LNCaP clone FGC (cell line): ENCODE data around the gene TNFAIP8.

Source experiments
- DNase-seq: peaks from one replicate; pipeline ENCODE4 v3.0.0-alpha.2; 2011; ENCODE audit warnings: low read depth
- H3K4me3 ChIP-seq: 2 replicates; pipeline ENCODE4 v1.5.1; 2011; ENCODE audit warnings: mild to moderate bottlenecking, low read depth, low read length, control low read depth
- TF ChIP-seq, protein P1 (sequence below): IDR thresholded peaks from 2 replicates; pipeline ENCODE4 v1.5.1; 2012; ENCODE audit warnings: mild to moderate bottlenecking; ENCODE audit not compliant: control insufficient read depth, insufficient read depth; ENCODE audit errors: extremely low read depth

The TNFAIP8 gene

GRCh38 chr5:119355685-119356611 lies at the start of gene TNFAIP8:
TSS of gene TNFAIP8 (plus strand) at chr5:119356019. CDS start at chr5:119356091, 72 bp downstream.
- H3K4me3 ChIP-seq = no peak within 1 kb of the TSS
- no peak for DNase-seq
- TF ChIP-seq, protein P1, sequence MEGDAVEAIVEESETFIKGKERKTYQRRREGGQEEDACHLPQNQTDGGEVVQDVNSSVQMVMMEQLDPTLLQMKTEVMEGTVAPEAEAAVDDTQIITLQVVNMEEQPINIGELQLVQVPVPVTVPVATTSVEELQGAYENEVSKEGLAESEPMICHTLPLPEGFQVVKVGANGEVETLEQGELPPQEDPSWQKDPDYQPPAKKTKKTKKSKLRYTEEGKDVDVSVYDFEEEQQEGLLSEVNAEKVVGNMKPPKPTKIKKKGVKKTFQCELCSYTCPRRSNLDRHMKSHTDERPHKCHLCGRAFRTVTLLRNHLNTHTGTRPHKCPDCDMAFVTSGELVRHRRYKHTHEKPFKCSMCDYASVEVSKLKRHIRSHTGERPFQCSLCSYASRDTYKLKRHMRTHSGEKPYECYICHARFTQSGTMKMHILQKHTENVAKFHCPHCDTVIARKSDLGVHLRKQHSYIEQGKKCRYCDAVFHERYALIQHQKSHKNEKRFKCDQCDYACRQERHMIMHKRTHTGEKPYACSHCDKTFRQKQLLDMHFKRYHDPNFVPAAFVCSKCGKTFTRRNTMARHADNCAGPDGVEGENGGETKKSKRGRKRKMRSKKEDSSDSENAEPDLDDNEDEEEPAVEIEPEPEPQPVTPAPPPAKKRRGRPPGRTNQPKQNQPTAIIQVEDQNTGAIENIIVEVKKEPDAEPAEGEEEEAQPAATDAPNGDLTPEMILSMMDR = no peak

- DNase-seq = no peak
- no peak overlapping the region for H3K4me3 ChIP-seq
- TF ChIP-seq, protein P1 = no peak
Observed at GRCh38 chr5:119307170-119307569, 48.6 kb upstream of the TNFAIP8 start.

GRCh38 chr5:119309326-119309725 lies 46.5 kb upstream of the TNFAIP8 start:
- TF ChIP-seq, protein P1 = no peak
- no peak overlapping the region for H3K4me3 ChIP-seq
- DNase-seq = no peak

DNA sequence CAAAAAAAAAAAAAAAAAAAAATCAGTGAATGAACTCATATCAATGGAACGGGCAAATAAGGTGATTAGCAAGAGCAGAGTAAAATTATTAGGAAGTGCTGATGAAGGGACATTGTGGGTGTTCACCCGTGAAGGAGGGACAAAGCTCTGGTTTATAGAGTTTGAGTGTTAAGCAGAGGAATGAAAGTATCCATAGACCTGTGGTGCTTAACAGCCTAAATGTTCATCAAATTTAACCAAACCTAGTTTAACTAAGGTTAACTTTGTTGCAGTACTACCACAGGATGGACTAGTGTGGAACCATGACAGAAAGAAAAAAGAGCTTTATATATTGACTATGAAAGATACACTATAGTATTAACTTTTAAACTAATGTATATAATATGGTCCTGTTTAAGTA lies 44.1 kb upstream of the TNFAIP8 start:
- DNase-seq = no peak
- H3K4me3 ChIP-seq = no peak overlapping the region
- TF ChIP-seq, protein P1 = no peak

- TF ChIP-seq, protein P1 = no peak
- no peak for DNase-seq
- H3K4me3 ChIP-seq = no peak overlapping the region
Observed at GRCh38 chr5:119312403-119312802, 43.4 kb upstream of the TNFAIP8 start.

DNA sequence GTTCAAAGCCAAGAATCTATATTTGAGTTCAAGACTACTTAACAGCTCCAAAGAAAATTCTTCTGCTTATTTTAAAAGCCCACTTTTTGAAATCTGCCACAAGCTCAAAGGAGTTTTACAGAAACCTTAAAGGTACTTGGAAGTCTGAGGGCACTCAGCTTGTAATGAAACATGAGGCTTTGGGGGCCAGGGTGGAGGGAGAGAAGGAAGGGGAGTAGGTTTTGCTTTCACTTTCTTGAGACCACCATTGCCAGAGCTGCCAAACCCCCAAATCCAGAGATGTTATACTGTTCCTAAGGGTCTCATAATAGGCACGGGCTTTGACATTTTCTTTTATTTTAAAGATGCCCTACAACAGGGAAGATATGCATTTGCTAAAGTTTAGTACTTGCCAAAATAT lies 42.6 kb upstream of the TNFAIP8 start:
- no peak for DNase-seq
- TF ChIP-seq, protein P1 = no peak
- no peak overlapping the region for H3K4me3 ChIP-seq
